HG03159 (cell line): ENCODE data around the gene CHRNA3.
A peak's percentile ranks its signal among the peaks of the same experiment; 100 is the strongest.
"Not testable (repeated sequence)": the region's sequence is repeated elsewhere in the genome, so short reads cannot be mapped to it uniquely, and the experiment has no call there.

Source experiments
- ATAC-seq: cut with Tn5 transposase; IDR thresholded peaks from one replicate; pipeline ENCODE4 v1.9.1; 2021; ENCODE audit warnings: mild to moderate bottlenecking, moderate library complexity; ENCODE audit not compliant: unreplicated experiment

CHRNA3 gene

DNA sequence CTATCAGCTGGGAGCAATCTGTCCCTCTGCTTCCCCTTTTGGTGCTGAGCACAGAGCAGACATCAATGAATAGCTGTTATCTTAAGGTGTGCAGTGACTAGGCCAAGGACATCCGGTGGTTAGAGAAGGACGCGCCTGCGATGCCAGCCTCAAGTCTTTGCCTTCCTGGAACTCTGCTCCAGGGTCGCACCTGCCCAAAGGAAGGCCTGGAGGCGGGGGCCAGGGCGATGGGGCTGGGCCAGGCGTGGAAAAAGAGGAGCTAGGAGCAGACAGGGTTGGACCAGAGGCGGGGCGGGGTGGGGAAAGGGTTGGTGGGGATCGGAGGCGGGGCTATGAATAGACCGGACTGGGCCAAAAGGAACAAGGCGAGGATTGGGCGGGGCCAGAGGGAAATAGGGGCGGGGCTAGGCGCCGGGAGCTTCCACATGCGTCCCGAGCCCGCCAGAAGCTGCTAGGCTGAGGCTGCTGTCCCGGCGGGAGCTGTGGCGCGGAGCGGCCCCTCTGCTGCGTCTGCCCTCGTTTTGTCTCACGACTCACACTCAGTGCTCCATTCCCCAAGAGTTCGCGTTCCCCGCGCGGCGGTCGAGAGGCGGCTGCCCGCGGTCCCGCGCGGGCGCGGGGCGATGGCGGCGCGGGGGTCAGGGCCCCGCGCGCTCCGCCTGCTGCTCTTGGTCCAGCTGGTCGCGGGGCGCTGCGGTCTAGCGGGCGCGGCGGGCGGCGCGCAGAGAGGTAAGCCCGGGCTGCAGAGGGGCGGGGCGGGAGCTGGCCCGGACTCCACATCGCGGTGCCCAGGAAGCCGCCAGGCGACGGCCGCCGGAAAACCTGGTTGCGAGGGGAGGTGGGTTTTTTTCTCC is 55.5 kb downstream of the CHRNA3 start, which contains the start of gene CHRNA5:
TSS of gene CHRNA5 (plus strand) at position 424 of the 854 bp plus-strand sequence. CDS start at position 624, 200 bp downstream.
- ATAC-seq = peak; percentile 68

DNA sequence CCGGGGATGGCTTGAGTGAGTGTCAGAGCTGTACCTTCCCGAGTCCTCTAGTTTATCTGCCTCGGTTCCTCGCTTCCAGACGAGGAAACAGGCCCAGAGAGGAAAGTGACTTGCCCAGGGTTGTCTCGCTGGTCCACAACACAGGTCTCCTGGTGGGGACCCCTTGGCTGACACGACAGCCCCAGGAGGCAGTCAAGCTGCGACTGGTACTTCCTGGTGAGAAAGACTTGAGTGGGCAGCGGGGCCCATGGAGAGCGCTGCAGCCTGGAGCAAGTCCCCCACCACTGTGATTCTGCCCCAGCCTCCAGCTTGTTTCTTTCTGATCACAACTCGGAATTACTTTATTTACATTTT is 56.1 kb downstream of the CHRNA3 start:
- no peak for ATAC-seq

DNA sequence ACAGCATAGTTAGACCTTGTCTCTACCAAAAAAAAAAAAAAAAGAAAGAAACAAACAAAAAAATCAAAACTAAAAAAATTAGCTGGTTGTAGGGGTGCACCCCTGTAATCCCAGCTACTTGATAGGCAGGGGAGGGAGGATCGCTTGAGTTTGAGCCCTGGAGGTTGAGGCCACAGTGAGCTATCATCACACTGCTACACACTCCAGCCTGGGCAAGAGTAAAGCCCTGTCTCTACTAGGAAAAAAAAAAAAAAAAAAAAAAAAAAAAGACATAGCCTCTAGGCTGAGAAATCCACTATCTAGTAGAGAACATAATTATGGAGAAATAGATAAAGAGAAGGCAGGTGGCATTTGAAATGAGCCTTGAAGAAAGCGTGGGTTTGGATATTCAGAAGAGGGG is 57.7 kb downstream of the CHRNA3 start:
- no peak for ATAC-seq

DNA sequence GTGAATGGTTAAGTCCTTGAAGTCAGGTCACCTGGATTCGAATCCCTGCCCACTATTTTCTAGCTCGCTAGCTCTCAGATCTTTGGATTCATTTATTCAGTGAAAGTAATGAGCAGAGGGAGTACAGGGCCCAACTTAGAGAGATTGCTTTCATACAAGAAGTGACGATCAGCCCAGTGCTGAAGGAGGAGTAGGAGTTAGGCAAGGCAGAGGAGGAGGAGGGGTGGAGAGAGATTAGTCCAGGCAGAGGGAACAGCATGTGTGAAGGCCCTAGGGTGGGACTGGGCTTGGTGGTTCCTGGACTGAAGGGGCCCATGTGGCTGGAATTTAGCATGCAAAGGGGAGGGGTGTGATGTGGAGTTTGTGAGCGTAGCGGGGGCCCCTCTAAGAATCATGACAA is 59.3 kb downstream of the CHRNA3 start:
- ATAC-seq = no peak

DNA sequence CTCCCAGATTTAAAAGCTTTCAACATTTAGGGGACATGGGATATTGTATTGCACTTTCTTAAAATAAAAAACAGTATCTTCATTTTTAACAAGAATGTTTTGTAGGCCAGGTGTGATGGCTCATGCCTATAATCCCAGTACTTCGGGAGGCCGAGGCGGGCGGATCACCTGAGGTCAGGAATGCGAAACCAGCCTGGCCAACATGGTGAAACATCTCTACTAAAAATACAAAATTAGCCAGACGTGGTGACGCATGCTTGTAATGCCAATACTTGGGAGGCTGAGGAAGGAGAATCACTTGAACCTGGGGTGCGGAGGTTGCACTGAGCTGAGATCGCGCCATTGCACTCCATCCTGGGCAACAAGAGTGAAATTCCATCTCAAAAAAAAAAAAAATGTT is 60.6 kb downstream of the CHRNA3 start:
- not testable (repeated sequence) for ATAC-seq

DNA sequence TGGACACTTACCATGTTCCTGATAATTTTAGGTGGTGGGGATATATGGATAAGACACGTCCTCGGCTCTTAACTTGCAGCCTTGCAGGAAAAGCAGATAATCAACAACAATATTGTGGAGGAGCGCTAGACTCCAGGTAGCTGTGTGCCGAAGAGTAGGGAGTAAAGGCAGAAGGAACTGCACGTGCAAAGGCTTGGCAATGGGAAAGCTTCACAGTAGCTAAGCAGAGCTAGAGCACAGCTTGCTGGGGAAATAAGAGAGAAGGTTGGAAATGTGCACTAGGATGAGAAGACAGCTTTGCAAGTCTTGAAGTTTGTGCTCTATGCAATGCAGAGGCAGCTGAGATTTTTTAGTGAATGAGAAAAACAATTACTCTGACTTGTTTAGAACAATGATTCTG is 68.2 kb downstream of the CHRNA3 start:
- ATAC-seq = no peak

DNA sequence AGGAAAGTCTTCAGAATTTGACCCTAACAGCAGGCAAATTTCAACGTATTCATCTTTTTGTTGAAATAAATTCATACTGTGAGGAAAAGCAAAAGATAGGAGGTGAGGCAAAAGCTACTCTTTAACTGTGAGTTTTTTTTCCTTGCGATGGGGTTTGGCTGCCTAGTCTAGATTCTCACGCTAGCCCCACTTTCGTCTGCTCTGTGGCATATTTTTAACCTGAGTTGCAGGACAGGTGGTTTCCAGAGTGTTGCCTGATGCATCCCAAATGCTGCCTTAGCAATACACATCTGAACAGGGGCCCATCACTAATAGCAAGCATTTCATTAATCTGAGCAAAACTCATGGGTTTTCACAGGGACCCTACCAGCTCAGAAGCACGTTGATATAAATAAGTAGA is 68.9 kb downstream of the CHRNA3 start:
- ATAC-seq = no peak

DNA sequence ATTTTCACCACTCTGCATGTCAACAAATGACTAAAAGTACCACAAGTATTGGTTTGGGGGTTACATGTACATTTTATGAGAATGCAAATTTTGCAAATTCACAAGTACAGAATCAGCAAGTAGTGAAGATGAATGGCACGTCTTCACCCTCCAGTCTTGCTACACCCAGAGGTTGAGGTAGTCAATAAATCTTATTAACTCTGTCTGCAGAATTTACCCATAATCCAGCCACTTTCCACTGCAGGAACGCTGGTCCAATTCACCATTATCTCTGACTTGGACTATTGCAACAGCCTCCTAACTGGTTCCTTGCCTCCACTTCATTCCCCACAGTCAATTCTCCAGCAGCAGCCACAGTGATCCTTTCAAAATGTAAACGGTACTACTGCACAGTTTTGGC is 70.0 kb downstream of the CHRNA3 start:
- no peak for ATAC-seq

DNA sequence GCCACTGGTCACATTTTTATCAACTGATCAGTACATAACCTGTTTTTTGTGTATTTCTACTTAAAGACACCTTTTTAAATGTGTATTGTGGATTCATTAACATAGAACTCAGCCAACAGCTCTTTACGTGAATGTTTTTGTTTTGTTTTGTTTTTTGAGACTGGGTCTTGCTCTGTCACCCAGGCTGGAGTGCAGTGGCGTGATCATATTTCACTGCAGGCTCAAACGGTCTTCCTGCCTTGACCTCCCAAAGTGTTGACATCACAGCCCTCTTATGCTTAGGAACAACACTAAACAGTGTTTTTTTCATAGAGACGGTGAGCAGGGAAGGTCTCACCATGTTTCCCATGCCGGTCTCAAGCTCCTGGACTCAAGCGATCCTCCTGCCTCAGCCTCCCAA is 70.6 kb downstream of the CHRNA3 start:
- ATAC-seq = no peak
